NCI-H2029 (cell line): Measurements from ENCODE around the gene TPD52L1.
"Not testable (repeated sequence)": the region's sequence is repeated elsewhere in the genome, so short reads cannot be mapped to it uniquely, and the experiment has no call there.

ENCODE experiments used
- DNase-seq: peaks from one replicate; lab custom pipeline; 2025; lab: John Stamatoyannopoulos, UW

Gene TPD52L1, protein sequence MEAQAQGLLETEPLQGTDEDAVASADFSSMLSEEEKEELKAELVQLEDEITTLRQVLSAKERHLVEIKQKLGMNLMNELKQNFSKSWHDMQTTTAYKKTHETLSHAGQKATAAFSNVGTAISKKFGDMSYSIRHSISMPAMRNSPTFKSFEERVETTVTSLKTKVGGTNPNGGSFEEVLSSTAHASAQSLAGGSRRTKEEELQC

GRCh38 chr6:125153391-125154117 is at the start of gene TPD52L1:
TPD52L1 (plus strand) TSS chr6:125153773; CDS start chr6:125153952, 179 bp downstream.
- DNase-seq = peak; percentile 97

DNA sequence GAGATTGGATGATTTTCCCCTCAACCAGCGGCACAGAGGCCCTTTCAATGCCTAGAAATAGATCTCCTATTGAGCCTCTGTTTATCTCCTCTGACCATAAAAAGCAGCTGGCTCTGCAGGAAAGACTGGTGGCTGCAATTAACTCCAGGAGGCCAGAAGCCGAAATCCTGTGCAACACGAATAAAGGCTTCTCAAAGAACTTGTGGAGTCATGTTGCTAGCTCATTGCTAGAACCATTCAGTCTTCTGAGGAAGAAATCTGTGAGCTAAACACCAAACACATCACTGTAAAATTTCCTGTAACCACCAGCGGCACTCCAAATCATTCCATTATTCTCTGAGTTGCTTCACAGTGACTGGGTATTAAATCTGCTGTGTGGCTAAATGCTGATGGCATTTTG is 49.1 kb upstream of the TPD52L1 start:
- no peak for DNase-seq

- no peak for DNase-seq
These were observed 46.5 kb upstream of the TPD52L1 start for GRCh38 chr6:125107048-125107447.

- DNase-seq = no peak
These were observed 45.7 kb upstream of the TPD52L1 start for GRCh38 chr6:125107896-125108295.

- no peak for DNase-seq
These were observed 43.5 kb upstream of the TPD52L1 start for GRCh38 chr6:125110056-125110455.

- no peak for DNase-seq
These were observed 42.2 kb upstream of the TPD52L1 start for GRCh38 chr6:125111219-125111983.

DNA sequence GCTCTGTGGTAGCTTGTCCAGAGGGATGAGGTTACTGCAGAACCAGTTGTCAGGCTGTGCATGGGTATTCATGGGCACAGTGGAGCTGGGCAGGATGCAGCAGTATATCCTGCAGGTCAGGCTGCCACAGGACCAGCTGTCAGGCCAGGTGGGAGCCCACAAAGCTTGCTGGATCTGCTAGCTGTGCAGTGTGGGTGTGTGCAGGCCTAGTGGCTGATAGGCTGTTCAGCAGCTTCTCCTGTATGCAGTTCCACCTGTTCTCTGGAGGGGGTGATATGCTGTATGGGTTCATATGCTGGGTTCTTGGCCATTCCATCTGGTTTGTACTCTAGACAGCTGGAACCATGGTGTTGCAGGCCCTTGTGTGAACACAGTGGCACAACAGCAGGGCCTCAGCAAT is 40.6 kb upstream of the TPD52L1 start:
- DNase-seq = no peak

GRCh38 chr6:125114248-125114858 is 39.2 kb upstream of the TPD52L1 start:
- peak; percentile 68 for DNase-seq

DNA sequence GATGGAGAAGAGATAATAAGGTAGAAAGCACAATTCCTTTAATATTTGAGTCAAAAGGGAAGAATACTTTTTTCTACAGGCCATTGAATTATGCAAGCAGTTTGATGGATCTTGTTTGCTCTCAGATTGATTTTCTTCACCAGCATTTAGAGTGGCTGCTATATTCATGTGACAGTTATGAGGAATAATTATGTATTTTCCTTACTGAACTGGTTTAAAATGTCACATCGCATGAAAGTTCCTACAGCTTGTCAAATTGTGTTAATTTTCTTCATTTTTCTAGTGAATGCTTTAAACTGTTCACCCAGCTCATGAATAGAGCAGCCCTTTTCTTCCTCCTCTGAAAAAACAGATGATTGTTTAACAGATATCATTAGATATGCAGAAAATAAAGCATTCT is 37.4 kb upstream of the TPD52L1 start:
- no peak for DNase-seq

DNA sequence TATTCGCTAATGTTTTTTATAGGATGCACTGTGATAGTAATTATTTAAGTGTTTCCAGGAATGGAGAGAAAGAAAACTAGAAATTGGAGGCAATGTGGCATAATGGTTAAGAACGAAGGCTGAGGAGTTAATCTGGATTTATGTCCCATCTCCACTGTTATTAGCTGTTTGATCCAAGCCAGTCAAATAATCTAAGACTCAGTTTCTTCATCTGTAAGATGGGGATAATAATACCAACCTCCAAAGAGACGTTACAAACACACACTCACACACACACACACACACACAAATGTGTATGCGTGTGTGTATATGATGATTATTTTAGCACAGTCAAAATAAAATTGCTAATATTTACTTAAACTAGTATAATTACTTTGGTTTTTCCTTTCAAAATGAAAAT is 36.9 kb upstream of the TPD52L1 start:
- DNase-seq = no peak

GRCh38 chr6:125117818-125118217 is 35.8 kb upstream of the TPD52L1 start:
- no peak for DNase-seq

DNA sequence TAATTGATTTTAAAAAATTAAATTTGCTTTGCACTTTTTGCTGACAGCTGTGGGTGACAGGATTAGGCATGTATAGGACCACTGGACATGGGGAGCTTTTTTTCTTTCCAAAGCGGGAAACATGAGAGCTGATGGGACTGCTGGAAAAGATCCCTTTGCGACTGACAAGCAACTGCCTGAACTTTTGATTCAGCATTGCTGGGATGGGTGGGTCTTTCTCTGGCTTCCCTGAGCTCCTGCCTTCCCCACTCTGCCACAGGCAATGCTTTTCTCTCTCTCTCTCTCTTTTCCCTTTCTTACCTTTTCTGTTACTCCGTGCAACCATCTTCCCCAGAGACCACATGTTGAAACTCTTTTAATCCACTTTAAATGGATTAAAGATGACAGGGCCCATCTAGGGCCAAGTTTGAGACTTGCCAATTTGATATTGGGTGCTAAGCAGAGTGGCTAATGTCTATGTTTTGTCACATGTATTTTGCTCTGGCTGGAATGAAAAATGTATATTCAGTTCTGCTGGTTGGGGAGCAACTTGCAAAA is 33.5 kb upstream of the TPD52L1 start:
- no peak for DNase-seq

DNA sequence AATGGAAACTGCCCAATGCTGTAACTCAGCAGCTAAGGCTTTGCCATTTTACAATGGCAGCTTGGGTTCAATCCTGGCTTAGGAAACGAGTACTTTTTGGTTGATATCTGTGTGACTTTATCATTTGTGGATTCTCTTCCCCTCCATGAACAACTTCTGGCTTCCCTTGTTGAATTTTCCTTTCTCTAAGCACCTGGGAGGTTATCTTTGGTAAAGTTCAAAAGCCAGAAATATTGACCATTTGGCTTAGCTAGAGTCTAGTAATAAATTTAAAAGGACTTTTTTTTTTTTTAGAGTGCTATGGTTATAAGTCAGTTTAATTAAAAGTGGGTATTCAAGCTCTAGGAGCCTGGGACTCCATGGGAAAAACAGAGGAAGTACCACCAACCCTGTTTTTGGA is 31.7 kb upstream of the TPD52L1 start:
- DNase-seq = no peak

GRCh38 chr6:125123051-125123450 is 30.5 kb upstream of the TPD52L1 start:
- no peak for DNase-seq

DNA sequence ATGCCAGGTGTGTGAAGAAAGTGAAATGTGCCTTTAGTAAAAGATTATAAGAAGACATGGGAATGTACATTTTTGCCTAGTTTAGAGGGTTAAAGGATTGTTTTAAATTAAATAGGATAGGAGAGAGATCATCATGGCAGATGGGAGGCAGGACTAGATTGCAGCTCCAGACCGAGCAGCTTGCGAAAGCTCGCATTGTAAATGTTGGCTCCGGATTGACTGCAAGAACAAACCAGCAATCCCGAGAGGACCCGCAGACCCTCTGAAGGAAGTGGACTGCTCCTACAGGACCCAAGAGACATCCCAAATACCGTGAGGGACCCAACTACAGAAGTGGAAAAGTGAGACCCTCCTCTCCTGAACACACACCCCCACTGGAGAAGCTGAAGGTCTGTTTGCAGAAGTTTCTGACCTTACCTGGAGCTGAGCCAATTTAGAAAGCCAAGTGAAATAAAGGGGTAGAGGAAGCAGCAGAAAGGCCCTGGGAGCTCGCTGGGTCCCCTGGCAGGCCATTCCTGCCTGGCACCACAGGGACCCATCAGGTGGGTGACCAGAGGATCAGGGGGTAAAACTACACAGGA is 30.0 kb upstream of the TPD52L1 start:
- DNase-seq = no peak

GRCh38 chr6:125124049-125124669 is 29.4 kb upstream of the TPD52L1 start:
- DNase-seq = no peak

DNA sequence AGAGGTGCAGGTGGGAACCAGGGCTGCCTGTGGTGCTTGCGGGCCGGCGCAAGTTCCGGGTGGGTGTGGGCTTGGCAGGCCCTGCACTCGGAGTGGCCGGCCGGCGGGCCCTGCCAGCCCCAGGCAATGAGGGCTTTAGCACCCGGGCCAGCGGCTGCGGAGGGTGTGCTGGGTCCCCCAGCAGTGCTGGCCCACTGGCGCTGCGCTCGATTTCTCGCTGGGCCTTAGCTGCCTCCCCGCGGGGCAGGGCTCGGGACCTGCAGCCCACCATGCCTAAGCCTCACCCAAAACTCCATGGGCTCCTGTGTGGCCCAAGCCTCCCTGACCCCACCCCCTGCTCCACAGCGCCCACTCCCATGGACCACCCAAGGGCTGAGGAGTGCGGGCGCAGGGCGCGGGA is 27.7 kb upstream of the TPD52L1 start:
- not testable (repeated sequence) for DNase-seq

GRCh38 chr6:125129354-125129753 is 24.2 kb upstream of the TPD52L1 start:
- DNase-seq = no peak

DNA sequence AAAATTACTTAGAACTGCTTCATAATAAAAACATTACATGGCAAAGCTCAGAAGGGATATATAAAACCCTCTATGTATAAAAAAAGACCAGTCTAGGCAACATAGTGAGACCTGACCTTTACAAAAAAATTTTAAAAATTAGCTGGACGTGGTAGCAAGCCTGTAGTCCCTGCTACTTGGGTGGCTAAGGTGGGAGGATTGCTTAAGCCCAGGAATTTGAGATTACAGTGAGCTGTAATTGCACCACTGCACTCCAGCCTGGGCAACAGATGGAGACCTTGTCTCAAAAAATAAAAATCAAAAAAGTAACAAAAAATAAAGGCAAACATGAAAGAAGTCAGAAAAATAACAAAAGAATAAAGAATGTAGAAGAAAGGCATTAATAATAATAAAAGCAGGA is 21.5 kb upstream of the TPD52L1 start:
- no peak for DNase-seq

- DNase-seq = no peak
These were observed 17.2 kb upstream of the TPD52L1 start for GRCh38 chr6:125136378-125136777.

DNA sequence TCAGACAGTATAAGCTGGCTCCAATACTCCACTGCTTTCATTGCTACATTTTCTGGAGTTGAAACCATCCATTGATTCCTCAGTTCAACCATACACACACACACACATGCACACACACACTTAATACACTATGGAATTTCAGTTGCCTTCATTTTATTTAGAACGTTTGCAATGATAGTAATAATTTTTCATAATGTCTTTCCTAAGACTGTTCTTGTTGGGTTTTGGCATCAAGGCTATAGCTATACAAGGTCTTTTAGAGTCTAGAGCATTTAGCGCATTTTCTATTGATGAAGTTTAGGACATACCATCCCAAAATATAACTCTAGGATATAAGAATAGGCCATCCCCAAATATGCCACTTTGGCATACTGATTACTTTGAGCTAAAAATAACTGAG is 15.5 kb upstream of the TPD52L1 start:
- DNase-seq = no peak

DNA sequence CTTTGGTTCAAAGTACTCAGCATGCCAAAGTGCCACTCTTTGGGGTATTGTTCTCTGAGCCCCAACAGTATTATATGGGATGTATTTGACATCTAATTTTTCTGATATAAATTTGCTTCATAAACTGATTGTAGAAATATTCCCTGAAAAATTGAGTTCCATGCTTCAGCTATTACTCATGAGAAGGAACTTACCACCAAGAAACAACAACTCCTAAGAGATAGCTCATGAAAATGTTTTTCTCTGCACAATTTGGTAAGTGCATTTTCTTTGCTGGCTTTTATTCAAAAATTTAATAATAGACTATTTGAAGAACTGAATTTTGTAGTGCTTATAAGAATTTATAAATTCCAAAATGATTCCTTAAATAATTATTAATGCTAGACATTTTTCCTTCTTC is 12.8 kb upstream of the TPD52L1 start:
- DNase-seq = no peak
